ENCODE data around the gene NRL. TPM values are rescaled to one million over a fixed set of nuclear protein-coding genes. Genes with fewer than 3 reads are reported as not detected.

NRL gene
- total and polyA plus RNA-seq, 2 donors (not counting 3 experiments of a cell fraction or from before 2014, with no cell fraction given), result 0.71 to 1.1 TPM

DNA sequence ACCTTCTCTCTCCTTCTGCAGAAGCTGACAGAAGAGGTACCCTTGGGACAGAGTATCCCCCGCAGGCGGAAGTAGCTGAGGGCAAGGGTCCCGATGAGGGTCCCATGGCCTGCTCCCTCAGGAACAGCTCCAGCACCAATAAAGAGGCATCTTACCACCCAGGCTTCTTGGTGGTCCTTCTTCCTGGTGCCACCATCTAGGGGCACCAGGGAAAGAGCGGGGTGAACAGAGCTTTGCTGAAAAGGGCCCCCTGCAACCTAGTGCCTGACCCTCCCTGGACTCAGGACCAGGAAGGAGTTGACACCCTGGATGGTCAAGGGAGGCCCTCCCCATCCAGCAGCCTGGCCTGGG is 45.7 kb upstream of the NRL start:
- Histone ChIP-seq H3K9me1 (replicated peaks; ENCODE audit: control insufficient read depth, extremely low read depth, insufficient read depth, low read length) (no peaks in the 10 kb centered on the region), H3K9ac (replicated peaks; ENCODE audit: extremely low read depth, insufficient read depth, low read length) (no peak overlapping the region), H3K9me3 (replicated peaks; ENCODE audit: control insufficient read depth, insufficient read depth, low read length) (no peaks in the 10 kb centered on the region), H3K4me1 (ENCODE audit: control insufficient read depth, extremely low read depth, insufficient read depth, low read length) (peaks cover 16% of the 10 kb centered on the region), H2AFZ (ENCODE audit: low read depth, low read length) (no peak overlapping the region), H4K20me1 (replicated peaks; ENCODE audit: control insufficient read depth, extremely low read depth, insufficient read depth, low read length) (no peaks in the 10 kb centered on the region), H3K4me2 (ENCODE audit: insufficient read depth, low read length) (no peak overlapping the region), H3K27ac (ENCODE audit: insufficient read depth, low read depth, low read length) (no peak overlapping the region), H3K27me3 (ENCODE audit: control insufficient read depth in 2 of 2, insufficient read depth in 2 of 2, low read length in 2 of 2) (no peaks in the 10 kb centered on the region), H3K36me3 (ENCODE audit: control insufficient read depth in 2 of 2, extremely low read depth in 1 of 2, insufficient read depth in 2 of 2, low read length in 2 of 2) (peaks cover 29 to 58% of the 10 kb centered on the region in 2 experiments), H3K4me3 (replicated peaks in 1 of 3; ENCODE audit: insufficient read depth in 1 of 3, low read depth in 1 of 3, low read length in 3 of 3) (no peak overlapping the region), H3K79me2 (ENCODE audit: control insufficient read depth, insufficient read depth, low read length) (peaks cover 9% of the 10 kb centered on the region)
- ChIA-PET POLR2A (interaction anchor here (1.0 to 1.6 kb wide), 3 partner anchors 15 to 25 kb away, joined by 3 to 6 read pairs (median 3); partner anchors contain the start of gene EMC9), CTCF (interaction anchor here (1.1 to 3.4 kb wide), 21 partner anchors 11 to 148 kb away, joined by 3 to 63 read pairs (median 9); partner anchors contain the start of genes CIDEB, DCAF11, EMC9 and LTB4R2)
- TF ChIP-seq POLR2AphosphoS5 (IDR thresholded peaks at IDR 0.05; ENCODE audit: insufficient read depth, low read depth, low read length), result no peak
- TF ChIP-seq JUN (IDR thresholded peaks at IDR 0.05; ENCODE audit: borderline replicate concordance, insufficient read depth, insufficient read length, low read depth), result no peak
- TF ChIP-seq EZH2 (IDR thresholded peaks at IDR 0.05; ENCODE audit: borderline replicate concordance, low read depth, low read length, severe bottlenecking), result no peak
- TF ChIP-seq, protein P1, sequence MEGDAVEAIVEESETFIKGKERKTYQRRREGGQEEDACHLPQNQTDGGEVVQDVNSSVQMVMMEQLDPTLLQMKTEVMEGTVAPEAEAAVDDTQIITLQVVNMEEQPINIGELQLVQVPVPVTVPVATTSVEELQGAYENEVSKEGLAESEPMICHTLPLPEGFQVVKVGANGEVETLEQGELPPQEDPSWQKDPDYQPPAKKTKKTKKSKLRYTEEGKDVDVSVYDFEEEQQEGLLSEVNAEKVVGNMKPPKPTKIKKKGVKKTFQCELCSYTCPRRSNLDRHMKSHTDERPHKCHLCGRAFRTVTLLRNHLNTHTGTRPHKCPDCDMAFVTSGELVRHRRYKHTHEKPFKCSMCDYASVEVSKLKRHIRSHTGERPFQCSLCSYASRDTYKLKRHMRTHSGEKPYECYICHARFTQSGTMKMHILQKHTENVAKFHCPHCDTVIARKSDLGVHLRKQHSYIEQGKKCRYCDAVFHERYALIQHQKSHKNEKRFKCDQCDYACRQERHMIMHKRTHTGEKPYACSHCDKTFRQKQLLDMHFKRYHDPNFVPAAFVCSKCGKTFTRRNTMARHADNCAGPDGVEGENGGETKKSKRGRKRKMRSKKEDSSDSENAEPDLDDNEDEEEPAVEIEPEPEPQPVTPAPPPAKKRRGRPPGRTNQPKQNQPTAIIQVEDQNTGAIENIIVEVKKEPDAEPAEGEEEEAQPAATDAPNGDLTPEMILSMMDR (IDR thresholded peaks at IDR 0.05; ENCODE audit: extremely low read depth in 1 of 2, insufficient read depth in 1 of 2, low read depth in 1 of 2, low read length in 2 of 2), result no peak
- TF ChIP-seq FOS (IDR thresholded peaks at IDR 0.05; ENCODE audit: borderline replicate concordance, insufficient read depth, low read length), result no peak
- TF ChIP-seq MYC (IDR thresholded peaks at IDR 0.05; ENCODE audit: low read depth, low read length), result no peak
- TF ChIP-seq POLR2A (IDR thresholded peaks at IDR 0.05; ENCODE audit: low read depth, low read length), result no peak
- DNase-seq (ENCODE audit: low read depth, low spot score) (no peak), FAIRE-seq (no peak)
- dilution Hi-C loops (cut with MboI; ENCODE audit: extremely low pct_ligation_motif_present, low sequenced_read_pairs) (no loop called here), intact Hi-C loops (cut with micrococcal nuclease) (loop anchor here (2.0 kb wide), 3 partner anchors 28 to 146 kb away; partner anchors contain the start of gene IPO4)
- no TSS peak for BruUV-seq (replicated peaks)

Data from endothelial cell of umbilical vein (primary cell).